ENCODE data around the gene SLC35F4.

GRCh38 chr14:57712698-57713097 lies 153.2 kb downstream of the SLC35F4 start:
- TF ChIP-seq BRCA1 (IDR thresholded peaks at IDR 0.05; ENCODE audit: low read depth, low read length) (no peak), CTCF (IDR thresholded peaks at IDR 0.05; ENCODE audit: control extremely low read depth in 1 of 3, insufficient read depth in 1 of 3, low read depth in 1 of 3, low read length in 3 of 3) (no peak), CBX5 (IDR thresholded peaks at IDR 0.05; ENCODE audit: low read depth, low read length) (no peak), POLR2A (IDR thresholded peaks at IDR 0.05; ENCODE audit: control extremely low read depth in 1 of 2, low read depth in 2 of 2, low read length in 2 of 2) (no peak)
